HG02623 (cell line): ENCODE results near the gene TMEM30A.

Experiments
- ATAC-seq: cut with Tn5 transposase; IDR thresholded peaks from one replicate; pipeline ENCODE4 v1.9.1; 2021; ENCODE audit warnings: moderate library complexity; ENCODE audit not compliant: unreplicated experiment

The TMEM30A gene

DNA sequence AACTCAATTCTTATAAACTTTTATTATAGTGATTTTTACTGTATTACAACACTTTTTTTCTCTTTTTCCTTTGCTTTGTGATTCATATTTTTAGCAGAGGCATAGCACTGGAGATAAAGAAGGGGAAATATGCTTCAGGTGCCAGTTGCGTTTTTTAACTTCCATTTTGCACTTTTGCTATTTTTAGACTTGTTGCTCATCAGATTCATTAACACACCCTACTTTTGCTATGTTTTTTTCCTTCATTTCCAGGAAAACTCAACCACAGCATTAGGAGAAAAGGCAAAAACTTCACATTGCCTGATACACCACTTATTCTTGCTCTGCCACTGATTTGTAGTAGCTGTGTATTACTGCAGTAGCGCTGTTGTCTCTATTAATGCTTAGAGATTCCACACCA lies 8.0 kb upstream of the TMEM30A start:
- no peak for ATAC-seq

GRCh38 chr6:75291744-75292143 lies 7.2 kb upstream of the TMEM30A start:
- ATAC-seq = no peak

DNA sequence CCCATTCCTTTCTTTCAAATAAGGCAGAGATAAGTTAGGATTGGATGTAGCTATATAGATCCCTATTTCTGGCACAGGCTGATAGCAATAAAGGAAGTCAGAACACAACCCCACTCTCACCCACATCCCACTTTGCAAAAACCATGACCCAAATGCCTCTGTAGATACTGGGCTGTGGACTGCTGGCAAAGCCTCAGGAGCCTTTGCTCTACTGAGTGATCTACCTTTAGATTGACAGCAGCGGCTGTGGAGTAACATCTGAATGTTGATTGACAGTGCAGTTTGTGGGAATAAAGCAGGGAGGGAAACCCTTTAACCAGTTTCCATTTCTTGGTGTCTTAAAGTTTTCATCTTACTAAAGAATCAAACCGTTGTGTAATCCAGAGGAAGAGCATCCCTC lies 6.7 kb upstream of the TMEM30A start:
- no peak for ATAC-seq

- ATAC-seq = no peak
These were observed 5.7 kb upstream of the TMEM30A start for GRCh38 chr6:75290136-75290945.

DNA sequence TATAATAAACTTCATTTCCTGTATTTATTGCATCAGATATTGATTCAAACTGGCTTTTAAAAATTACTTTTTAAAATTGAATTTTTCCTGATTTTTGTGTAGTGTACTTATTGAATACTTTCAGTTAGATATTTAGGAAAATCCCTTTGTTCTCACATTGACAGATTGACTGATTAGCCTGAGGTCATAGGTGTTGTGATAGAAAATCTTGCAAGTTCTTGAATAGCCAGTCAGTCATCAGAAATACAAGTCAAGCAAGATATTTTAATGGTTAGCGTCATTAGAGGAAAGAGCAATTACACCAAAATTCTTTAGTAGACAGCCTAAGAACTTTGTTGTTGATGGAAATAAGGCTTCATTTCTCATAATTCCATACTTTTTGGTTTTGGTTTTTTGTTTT lies 3.4 kb upstream of the TMEM30A start:
- ATAC-seq = no peak

DNA sequence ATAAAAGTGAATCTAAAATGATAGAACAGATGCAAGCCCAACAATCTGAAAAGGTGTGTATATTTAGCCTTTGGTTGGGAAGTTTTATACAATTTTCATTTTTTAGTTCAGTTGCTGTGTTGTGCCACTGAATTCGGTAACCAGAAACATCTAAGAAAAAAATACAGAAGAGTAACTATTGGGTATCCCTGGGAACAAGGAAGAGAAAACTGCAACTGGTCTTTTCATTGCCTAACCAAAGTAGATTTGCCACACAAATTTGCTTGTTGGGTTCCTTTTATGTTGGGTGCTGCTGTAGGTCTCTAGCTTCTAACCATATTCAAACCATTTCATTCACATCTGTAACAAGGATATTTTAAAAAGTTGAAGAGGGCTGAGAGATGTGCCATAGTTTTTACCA lies 2.8 kb upstream of the TMEM30A start:
- no peak for ATAC-seq

GRCh38 chr6:75286955-75287354 lies 2.4 kb upstream of the TMEM30A start:
- ATAC-seq = no peak

DNA sequence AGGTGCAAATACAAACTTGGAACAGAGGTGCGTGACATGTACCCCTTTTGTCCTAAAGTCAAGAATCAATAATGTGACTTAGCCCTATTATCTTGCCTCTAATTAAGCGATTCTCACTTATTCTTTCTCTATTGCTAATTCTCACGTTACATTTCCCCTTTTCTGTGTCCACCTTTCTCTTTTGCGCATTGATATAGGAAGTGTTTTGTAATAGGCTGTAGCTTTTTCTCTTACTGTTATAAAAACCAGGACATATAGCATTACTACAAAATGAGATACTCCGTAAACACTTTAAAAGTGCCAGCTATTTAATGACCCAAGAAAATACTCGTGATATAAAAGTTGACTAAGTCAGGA lies 669 bp upstream of the TMEM30A start:
- no peak for ATAC-seq

DNA sequence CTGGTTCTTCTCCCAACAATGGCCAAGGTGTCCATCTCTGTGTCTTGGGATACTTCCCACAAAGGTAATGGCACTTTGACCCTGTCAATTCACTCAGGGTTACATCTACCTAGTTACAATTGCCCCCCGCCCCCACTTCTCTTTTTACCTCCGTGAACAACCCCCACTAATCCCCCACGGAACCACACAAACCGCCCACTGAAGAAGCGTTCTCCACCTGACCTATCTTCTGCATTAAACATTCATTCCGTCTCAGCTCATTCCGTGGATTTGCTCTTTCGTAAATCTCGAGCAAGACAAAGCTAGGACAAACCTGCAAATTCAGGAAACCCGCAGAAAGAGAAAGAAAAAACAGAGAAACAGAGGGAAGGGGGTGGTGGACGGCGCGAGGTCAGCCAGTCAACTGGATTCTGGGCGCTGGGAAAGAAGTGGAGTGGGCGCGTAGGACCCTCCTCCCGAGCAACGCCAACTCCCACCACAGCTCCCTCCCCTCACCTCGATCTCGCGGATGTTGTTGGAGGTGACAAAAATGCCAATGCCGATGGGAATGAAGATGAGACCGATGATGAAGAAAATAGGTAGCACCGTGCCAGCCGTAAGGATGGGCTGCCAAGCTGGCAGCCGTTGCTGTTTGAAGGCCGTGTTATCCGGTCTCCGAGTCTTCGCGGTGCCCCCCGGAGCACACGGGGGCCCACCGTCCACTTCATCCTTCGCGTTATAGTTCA lies 523 bp downstream of the TMEM30A start:
- peak; percentile 16 for ATAC-seq

DNA sequence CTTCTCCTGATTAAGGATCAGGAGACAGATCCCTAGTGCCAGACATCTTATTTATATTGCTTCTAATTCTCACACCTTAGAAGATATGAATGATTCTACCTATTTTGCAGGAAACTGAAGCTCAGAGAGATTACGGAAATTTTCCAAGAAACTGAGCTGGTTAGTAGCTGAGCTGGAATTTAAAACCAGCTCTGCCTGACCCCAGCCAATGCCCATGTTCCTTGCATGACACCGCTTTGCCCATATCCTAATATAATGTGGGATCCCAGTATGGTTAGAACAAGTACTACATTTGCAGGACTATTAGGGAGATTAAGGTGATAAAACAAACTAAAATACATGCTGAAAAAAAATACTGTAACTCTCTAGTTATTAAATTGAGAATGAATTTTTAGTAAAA lies 1.9 kb downstream of the TMEM30A start:
- no peak for ATAC-seq

GRCh38 chr6:75281653-75282052 lies 2.9 kb downstream of the TMEM30A start:
- ATAC-seq = no peak

- ATAC-seq = no peak
These were observed 4.3 kb downstream of the TMEM30A start for GRCh38 chr6:75280131-75280855.

DNA sequence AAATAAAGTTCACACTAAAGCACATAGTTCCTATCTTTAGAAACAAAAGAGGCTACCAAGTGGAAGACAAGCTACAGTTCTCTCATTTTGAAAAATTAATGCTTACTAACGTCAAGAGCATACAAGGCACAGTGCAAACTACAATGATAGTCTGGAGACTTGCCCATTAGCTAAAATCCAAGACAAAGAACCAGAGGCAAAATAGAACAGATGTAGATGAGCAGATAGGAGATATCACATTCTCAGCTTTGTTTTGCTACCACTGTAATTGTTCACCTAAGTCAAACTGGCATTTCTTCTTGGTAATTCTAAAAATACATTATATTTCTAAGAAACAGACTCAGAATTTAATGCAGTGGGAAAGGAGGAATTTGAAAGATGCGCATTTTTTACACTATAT lies 5.2 kb downstream of the TMEM30A start:
- ATAC-seq = no peak

GRCh38 chr6:75278474-75279077 lies 6.0 kb downstream of the TMEM30A start:
- ATAC-seq = no peak

DNA sequence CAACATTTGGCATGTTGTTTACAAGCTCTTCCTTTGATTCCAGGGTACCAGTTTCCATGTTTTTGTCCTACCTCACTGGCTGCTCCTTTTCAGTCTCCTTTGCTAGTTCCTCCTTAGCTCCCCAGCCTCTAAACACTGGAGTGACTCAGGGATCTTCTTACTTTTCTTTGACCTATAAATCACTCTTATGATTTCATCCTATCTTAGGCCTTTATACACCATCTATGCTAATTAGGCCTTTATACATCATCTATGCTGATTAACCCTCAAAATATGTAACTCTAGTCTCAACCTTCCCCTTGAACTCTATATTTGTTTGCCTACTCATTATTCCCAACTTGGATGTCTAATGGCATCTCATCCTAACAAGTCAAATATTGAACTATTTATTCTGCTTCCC lies 9.5 kb downstream of the TMEM30A start:
- no peak for ATAC-seq

DNA sequence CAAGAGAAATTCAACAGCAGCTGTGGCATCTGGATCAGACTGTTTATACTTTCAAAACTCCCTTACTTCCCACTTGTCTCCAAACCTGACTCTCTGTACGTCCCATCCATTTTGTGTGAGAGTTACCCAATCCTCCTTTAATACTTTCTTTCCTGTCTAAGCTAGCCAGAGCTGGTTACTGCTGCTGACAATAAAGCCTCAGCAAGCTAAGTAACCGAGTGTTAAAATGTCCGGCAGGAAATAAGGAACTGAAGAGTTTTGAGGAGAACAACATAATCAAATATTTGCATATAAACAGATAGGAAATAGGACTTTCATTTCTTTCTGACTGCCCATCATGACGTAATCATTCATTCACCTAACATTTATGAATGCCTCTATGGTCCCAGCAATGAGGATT lies 11.6 kb downstream of the TMEM30A start:
- ATAC-seq = no peak

DNA sequence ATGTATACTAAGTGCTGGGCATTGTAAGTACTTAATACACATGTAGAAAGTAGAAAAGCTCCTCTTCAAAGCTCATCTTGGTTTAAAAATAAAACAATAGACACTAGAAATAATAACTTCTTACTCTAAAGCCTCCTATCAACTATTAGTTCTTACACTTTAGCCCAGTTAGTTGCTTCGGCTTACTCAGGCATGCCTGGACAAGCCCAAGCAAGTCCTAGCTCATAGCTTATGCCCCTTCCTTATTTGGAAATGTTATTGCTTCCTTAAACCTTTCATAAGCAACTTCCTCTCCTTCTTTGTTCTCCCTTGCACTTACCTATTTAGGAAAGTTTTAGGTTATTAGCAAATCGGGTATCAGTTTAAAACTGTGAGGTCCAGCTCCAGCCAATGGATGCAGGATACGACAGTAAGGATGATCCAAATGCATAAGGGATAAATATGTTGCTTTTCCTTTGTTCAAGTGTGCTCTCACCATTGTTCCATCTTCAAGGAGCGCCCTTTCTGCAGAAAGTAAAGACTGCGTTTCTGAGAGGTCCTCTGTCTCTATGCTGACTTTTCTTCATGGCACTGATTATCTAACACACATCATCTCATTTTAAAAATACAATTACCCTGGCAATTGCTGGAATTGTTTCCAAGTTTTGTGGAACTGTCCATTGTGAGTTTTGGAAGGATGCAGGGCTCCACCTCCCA lies 12.3 kb downstream of the TMEM30A start:
- ATAC-seq = no peak

DNA sequence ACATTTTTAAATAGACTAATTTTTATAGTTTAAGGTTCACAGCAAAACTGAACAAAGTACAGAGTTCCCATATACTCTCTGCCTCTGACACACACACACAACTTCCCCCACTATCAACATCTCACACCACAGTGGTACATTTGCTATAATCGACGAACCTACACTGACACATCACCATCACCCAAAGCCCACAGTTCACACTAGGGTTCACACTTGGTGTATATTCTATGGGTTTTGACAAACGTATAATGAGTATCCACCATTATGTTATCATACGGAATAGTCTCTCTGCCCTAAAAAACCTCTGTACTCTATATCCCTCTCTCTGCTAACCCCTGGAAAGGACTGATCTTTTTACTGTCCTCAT lies 15.6 kb downstream of the TMEM30A start:
- ATAC-seq = no peak

GRCh38 chr6:75268121-75268987 lies 16.2 kb downstream of the TMEM30A start:
- ATAC-seq = no peak

DNA sequence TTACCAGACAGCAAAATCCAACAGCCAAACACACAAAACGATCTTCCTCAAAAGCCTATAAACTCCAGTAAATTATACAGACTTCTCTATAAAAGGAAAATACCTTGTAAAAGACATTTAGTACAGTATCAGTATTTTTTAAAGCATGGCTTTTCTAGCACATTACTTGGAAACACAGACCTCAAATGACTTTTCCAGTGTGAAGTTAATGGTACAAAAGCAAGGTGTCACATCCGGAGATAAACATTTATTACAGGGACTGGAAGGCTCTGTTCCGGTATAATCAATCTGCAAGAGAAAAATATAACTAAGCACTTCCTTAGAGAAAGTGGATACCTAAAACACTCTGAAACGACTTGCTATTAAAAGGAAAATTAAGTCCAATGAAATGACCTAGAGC lies 17.1 kb downstream of the TMEM30A start:
- no peak for ATAC-seq
